OCI-LY3 (cell line): ENCODE data around the gene RXRA.

Experiments
- EZH2phosphoT487 ChIP-seq: fragments of 200-600 bp; shearing (Covaris generic); IDR thresholded peaks from 2 replicates; pipeline ENCODE4 v1.6.1; 2018; ENCODE audit warnings: antibody characterized with exemption, mixed run types, low read depth
- TF ChIP-seq, protein P1 (sequence below): fragments of 200-600, 300-600 bp; sonication (generic); IDR thresholded peaks from 2 replicates; pipeline ENCODE4 v1.5.1; 2014; ENCODE audit warnings: antibody characterized with exemption, low read length, low read depth

DNA sequence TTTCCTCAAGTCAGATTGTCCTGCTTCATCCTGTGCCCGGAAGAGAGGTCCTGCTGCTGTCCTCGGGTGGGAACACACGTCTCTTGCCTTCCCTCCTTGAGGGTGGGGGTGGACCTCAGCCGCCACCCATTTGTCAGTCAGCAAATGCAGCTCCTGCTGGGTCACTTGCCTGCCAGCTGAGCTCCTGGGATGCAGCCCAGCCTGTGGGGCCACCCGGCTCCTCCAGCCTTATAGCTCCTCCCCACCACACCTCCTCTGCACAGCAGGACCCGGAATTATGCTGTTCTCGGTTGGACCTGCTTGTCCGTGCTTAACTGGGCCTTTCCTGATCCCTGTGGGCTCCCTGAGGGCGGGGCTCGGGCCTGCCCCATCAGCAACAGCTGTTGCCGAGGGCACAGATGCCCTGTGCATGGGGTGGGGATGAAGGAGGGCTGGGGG lies 52.7 kb downstream of the RXRA start:
- TF ChIP-seq, protein P1, sequence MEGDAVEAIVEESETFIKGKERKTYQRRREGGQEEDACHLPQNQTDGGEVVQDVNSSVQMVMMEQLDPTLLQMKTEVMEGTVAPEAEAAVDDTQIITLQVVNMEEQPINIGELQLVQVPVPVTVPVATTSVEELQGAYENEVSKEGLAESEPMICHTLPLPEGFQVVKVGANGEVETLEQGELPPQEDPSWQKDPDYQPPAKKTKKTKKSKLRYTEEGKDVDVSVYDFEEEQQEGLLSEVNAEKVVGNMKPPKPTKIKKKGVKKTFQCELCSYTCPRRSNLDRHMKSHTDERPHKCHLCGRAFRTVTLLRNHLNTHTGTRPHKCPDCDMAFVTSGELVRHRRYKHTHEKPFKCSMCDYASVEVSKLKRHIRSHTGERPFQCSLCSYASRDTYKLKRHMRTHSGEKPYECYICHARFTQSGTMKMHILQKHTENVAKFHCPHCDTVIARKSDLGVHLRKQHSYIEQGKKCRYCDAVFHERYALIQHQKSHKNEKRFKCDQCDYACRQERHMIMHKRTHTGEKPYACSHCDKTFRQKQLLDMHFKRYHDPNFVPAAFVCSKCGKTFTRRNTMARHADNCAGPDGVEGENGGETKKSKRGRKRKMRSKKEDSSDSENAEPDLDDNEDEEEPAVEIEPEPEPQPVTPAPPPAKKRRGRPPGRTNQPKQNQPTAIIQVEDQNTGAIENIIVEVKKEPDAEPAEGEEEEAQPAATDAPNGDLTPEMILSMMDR = no peak
- TF ChIP-seq EZH2phosphoT487 = no peak
